Activated CD8-positive, alpha-beta T cell treated with anti-CD3 and anti-CD28 coated beads for 36 hours (primary cell): ENCODE results near the gene PRICKLE3. TPM values are rescaled to one million over a fixed set of nuclear protein-coding genes. Genes with fewer than 3 reads are reported as not detected.

Source experiments
- ATAC-seq: fragments of 200-7000 bp; cut with Tn5 transposase; one replicate; pipeline ENCODE4 v1.10.0; 2021; ENCODE audit warnings: mild to moderate bottlenecking, moderate library complexity
- CTCF ChIA-PET: fragments of 350-600 bp; sonication (Branson Sonifier 250); formaldehyde crosslinking; loops from one replicate; lab custom pipeline; 2021; ENCODE audit warnings: antibody characterized with exemption; lab: Charles Lee
- POLR2A ChIA-PET: fragments of 350-600 bp; sonication (Branson Sonifier 250); formaldehyde crosslinking; loops from one replicate; lab custom pipeline; 2021; ENCODE audit warnings: antibody characterized with exemption; lab: Charles Lee
- DNase-seq: peaks from one replicate; pipeline ENCODE4 v3.0.0-alpha.2; 2020
- H3K27ac Mint-ChIP-seq: one replicate; pipeline ENCODE4 v1.8.0; 2021; ENCODE audit warnings: mild to moderate bottlenecking, mixed read lengths
- H3K27me3 Mint-ChIP-seq: one replicate; pipeline ENCODE4 v1.8.0; 2021; ENCODE audit warnings: mixed read lengths
- H3K36me3 Mint-ChIP-seq: one replicate; pipeline ENCODE4 v1.8.0; 2021; ENCODE audit warnings: low read depth, mixed read lengths
- H3K4me1 Mint-ChIP-seq: one replicate; pipeline ENCODE4 v1.8.0; 2021; ENCODE audit warnings: low read depth, mixed read lengths
- H3K4me3 Mint-ChIP-seq: one replicate; pipeline ENCODE4 v1.8.0; 2021; ENCODE audit warnings: mild to moderate bottlenecking, moderate library complexity, mixed read lengths
- H3K9me3 Mint-ChIP-seq: one replicate; pipeline ENCODE4 v1.8.0; 2021; ENCODE audit warnings: mixed read lengths
- intact Hi-C: fragments of 100-400 bp; cut with micrococcal nuclease; formaldehyde crosslinking; loops from one replicate; pipeline ENCODE4 v1.10.0; 2022
- total RNA-seq, 2 experiments: library from RNA; stranded (reverse); gene quantifications; one replicate each; pipeline ENCODE4 v1.2.3, GENCODE V29; 2021
- TF ChIP-seq, protein P1 (sequence below): fragments of 200-600 bp; IDR thresholded peaks from one replicate; pipeline ENCODE4 v1.8.0; 2022; ENCODE audit warnings: antibody characterized with exemption, mild to moderate bottlenecking

The PRICKLE3 gene
- total RNA-seq, 2 experiments from 2014 or later, result 25.9 TPM

DNA sequence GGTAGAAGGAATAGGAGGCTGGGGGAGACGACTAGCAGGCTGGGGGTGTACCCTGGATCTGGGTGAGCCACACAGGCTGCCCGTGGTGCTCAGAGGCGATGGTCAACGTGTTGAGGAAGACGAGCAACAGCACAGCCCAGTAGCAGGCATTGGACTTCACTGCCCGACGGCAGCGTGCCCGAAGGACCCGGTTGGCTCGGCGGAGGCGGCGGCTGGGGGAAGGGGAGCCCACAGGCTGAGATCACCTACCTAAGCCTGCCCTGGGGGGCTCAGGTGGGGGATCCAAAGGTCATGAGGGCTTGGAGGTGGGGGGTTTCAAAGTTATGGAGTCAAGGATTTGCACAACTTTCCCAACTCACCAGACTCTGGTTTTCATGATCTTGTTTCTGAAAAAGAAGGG, 39.7 kb upstream of the PRICKLE3 start:
- CTCF ChIA-PET, result no interaction called here
- H3K36me3 Mint-ChIP-seq, result no peaks in the 10 kb centered on the region
- H3K9me3 Mint-ChIP-seq, result no peaks in the 10 kb centered on the region
- POLR2A ChIA-PET, result interaction anchor here (0.7 kb wide), 1 partner anchor 30 kb away, joined by 3 read pairs; no protein-coding TSS in a partner anchor
- DNase-seq (no peak), ATAC-seq (no peak)
- TF ChIP-seq, protein P1, sequence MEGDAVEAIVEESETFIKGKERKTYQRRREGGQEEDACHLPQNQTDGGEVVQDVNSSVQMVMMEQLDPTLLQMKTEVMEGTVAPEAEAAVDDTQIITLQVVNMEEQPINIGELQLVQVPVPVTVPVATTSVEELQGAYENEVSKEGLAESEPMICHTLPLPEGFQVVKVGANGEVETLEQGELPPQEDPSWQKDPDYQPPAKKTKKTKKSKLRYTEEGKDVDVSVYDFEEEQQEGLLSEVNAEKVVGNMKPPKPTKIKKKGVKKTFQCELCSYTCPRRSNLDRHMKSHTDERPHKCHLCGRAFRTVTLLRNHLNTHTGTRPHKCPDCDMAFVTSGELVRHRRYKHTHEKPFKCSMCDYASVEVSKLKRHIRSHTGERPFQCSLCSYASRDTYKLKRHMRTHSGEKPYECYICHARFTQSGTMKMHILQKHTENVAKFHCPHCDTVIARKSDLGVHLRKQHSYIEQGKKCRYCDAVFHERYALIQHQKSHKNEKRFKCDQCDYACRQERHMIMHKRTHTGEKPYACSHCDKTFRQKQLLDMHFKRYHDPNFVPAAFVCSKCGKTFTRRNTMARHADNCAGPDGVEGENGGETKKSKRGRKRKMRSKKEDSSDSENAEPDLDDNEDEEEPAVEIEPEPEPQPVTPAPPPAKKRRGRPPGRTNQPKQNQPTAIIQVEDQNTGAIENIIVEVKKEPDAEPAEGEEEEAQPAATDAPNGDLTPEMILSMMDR, result no peak
- H3K27ac Mint-ChIP-seq, result no peak overlapping the region
- H3K27me3 Mint-ChIP-seq, result no peaks in the 10 kb centered on the region
- H3K4me1 Mint-ChIP-seq, result peaks cover 3% of the 10 kb centered on the region
- intact Hi-C loops, result no loop called here
- no peak overlapping the region for H3K4me3 Mint-ChIP-seq

DNA sequence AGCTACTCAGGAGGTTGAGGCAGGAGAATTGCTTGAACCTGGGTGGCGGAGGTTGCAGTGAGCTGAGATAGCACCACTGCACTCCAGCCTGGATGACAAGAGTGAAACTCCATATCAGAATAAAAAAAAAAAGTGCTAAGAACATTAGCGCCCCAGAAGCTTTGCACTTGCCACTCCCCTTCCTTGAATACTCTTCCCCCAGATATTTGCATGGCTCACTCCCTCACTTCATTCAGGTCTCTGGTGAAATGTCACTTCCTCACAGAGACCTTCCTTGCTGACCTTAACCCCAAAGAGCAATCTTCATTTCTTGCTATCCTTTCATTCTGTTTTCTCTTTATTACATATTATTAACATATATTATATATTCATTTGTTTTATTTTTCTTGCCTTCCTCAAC, 35.7 kb upstream of the PRICKLE3 start:
- intact Hi-C loops, result no loop called here
- Mint-ChIP-seq H3K27me3 (no peaks in the 10 kb centered on the region), H3K9me3 (no peaks in the 10 kb centered on the region), H3K4me3 (no peak overlapping the region), H3K4me1 (no peaks in the 10 kb centered on the region), H3K36me3 (no peaks in the 10 kb centered on the region), H3K27ac (no peak overlapping the region)
- DNase-seq, result no peak
- ChIA-PET CTCF (no interaction called here), POLR2A (no interaction called here)
- TF ChIP-seq, protein P1, result no peak
- no peak for ATAC-seq

DNA sequence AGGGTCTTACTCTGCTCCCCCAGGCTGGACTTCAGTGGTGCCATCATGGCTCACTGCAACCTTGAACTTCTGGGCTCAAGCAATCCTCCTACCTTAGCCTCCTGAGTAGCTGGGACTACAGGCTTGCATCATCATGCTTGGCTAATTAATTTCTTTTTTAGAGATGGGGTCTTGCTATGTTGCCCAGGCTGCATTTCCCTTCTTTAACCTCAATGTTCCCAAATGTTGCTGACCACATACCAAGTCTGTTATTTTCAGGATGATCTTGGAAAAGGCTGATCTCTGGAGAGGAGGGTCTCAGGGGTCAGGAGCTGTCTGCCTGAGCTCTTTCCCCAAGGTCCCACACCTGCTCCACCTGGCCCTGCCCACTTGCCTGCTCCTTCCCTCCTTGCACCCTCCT, 33.9 kb upstream of the PRICKLE3 start:
- TF ChIP-seq, protein P1, result no peak
- no peak overlapping the region for H3K27ac Mint-ChIP-seq
- ATAC-seq (no peak), DNase-seq (no peak)
- no peaks in the 10 kb centered on the region for H3K27me3 Mint-ChIP-seq
- no peaks in the 10 kb centered on the region for H3K4me1 Mint-ChIP-seq
- no peaks in the 10 kb centered on the region for H3K36me3 Mint-ChIP-seq
- POLR2A ChIA-PET, result no interaction called here
- CTCF ChIA-PET, result no interaction called here
- H3K4me3 Mint-ChIP-seq, result no peak overlapping the region
- H3K9me3 Mint-ChIP-seq, result no peaks in the 10 kb centered on the region
- intact Hi-C loops, result no loop called here

DNA sequence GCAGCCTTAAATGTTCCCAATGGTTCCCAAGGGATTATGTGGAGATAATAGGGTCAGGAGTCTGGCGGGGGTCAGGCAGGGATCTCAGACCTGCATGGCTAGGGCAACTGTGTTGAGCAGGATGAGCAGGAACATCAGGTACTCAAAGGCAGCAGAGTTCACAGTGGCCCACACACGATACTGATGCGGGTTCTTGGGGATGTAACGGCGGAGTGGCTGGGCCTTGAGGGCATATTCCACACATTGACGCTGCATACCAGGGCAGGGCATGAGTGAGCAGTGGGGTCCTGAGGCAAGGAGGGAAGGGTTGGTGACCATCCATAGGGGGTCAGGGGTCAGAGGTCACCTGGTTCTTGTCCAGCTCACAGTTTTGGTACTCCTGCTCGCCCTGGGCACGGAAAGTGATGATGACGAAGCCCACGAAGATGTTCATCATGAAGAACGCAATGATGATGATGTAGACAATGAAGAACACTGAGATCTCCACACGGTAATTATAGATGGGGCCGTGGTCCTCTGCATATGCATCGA, 28.9 kb upstream of the PRICKLE3 start:
- ChIA-PET POLR2A (no interaction called here), CTCF (no interaction called here)
- Mint-ChIP-seq H3K9me3 (no peaks in the 10 kb centered on the region), H3K4me3 (no peak overlapping the region), H3K4me1 (no peaks in the 10 kb centered on the region), H3K27ac (no peak overlapping the region), H3K36me3 (no peaks in the 10 kb centered on the region), H3K27me3 (no peaks in the 10 kb centered on the region)
- TF ChIP-seq, protein P1, result no peak
- intact Hi-C loops, result no loop called here
- DNase-seq (no peak), ATAC-seq (no peak)

DNA sequence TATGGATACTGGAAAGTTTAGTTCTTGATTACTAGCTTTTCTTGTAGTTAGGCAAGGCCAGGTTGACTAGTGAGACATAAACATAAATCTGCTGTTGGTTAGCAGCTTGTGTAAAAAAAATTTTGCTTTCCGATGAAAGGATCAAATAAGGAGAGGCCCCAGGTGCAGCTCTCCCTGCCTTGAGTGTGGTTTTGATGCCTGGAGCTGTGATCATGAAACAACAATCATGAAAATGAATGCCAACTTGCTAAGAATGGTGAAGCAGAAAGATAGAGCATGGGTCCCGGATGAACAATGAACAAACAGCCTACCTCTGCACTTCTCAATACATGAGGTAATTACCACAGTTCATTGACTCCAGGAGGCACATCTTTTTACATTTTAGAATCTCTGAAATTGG, 28.2 kb upstream of the PRICKLE3 start:
- no peaks in the 10 kb centered on the region for H3K27me3 Mint-ChIP-seq
- no peaks in the 10 kb centered on the region for H3K36me3 Mint-ChIP-seq
- no peak overlapping the region for H3K4me3 Mint-ChIP-seq
- no peaks in the 10 kb centered on the region for H3K9me3 Mint-ChIP-seq
- no peak for DNase-seq
- no peak overlapping the region for H3K27ac Mint-ChIP-seq
- intact Hi-C loops, result no loop called here
- ChIA-PET CTCF (no interaction called here), POLR2A (interaction anchor here (0.5 kb wide), 1 partner anchor 47 kb away, joined by 3 read pairs; no protein-coding TSS in a partner anchor)
- H3K4me1 Mint-ChIP-seq, result no peaks in the 10 kb centered on the region
- TF ChIP-seq, protein P1, result no peak
- ATAC-seq, result no peak
